ENCODE data around the gene RGS6. TPM values are rescaled to one million over a fixed set of nuclear protein-coding genes. Genes with fewer than 3 reads are reported as not detected.

RGS6 gene
- total RNA-seq, 2 experiments from 2014 or later, result not detected

GRCh38 chr14:72098210-72098609 is 166.0 kb downstream of the RGS6 start:
- Histone ChIP-seq H3K36me3 (ENCODE audit: insufficient read depth, low read length) (no peaks in the 10 kb centered on the region), H3K27ac (ENCODE audit: low read depth, low read length, poor library complexity, severe bottlenecking) (no peak overlapping the region), H4K20me1 (ENCODE audit: insufficient read depth, low read length) (no peaks in the 10 kb centered on the region), H3K4me1 (ENCODE audit: insufficient read depth, low read length, poor library complexity, severe bottlenecking) (no peaks in the 10 kb centered on the region), H3K4me3 (ENCODE audit: low read depth, low read length, poor library complexity, severe bottlenecking) (no peak overlapping the region), H3K9me3 (ENCODE audit: low read length) (no peaks in the 10 kb centered on the region), H2AFZ (ENCODE audit: low read length) (no peak overlapping the region), H3K4me2 (ENCODE audit: low read length) (no peak overlapping the region), H3K79me2 (ENCODE audit: insufficient read depth, low read depth, low read length) (no peaks in the 10 kb centered on the region), H3K9me2 (ENCODE audit: insufficient read depth, low read length) (no peaks in the 10 kb centered on the region)
- no peak for TF ChIP-seq CTCF (conservative IDR thresholded peaks at IDR 0.05; ENCODE audit: low read length)
- no peak for TF ChIP-seq EZH2phosphoT487 (IDR thresholded peaks at IDR 0.05; ENCODE audit: borderline replicate concordance, low read depth, low read length)
- CTCF ChIA-PET (ENCODE audit: unreplicated experiment), result no interaction called here
- no peak for DNase-seq (ENCODE audit: low spot score)
- POLR2A ChIA-PET, result no interaction called here
- intact Hi-C loops (cut with micrococcal nuclease; ENCODE audit: unreplicated experiment), result no loop called here
- no TSS peak for BruUV-seq (replicated peaks)

- no peak overlapping the region for H3K27ac ChIP-seq (ENCODE audit: low read depth, low read length, poor library complexity, severe bottlenecking)
- H3K9me2 ChIP-seq (ENCODE audit: insufficient read depth, low read length), result no peaks in the 10 kb centered on the region
- H2AFZ ChIP-seq (ENCODE audit: low read length), result no peak overlapping the region
- ChIA-PET POLR2A (interaction anchor here (0.6 kb wide), 1 partner anchor 1083 kb away, joined by 4 read pairs; no protein-coding TSS in a partner anchor), CTCF (ENCODE audit: unreplicated experiment) (no interaction called here)
- no peak for DNase-seq (ENCODE audit: low spot score)
- H3K36me3 ChIP-seq (ENCODE audit: insufficient read depth, low read length), result no peaks in the 10 kb centered on the region
- H3K4me2 ChIP-seq (ENCODE audit: low read length), result no peak overlapping the region
- no peaks in the 10 kb centered on the region for H3K4me1 ChIP-seq (ENCODE audit: insufficient read depth, low read length, poor library complexity, severe bottlenecking)
- BruUV-seq (replicated peaks), result no TSS peak
- TF ChIP-seq CTCF (conservative IDR thresholded peaks at IDR 0.05; ENCODE audit: low read length) (no peak), EZH2phosphoT487 (IDR thresholded peaks at IDR 0.05; ENCODE audit: borderline replicate concordance, low read depth, low read length) (no peak)
- no peaks in the 10 kb centered on the region for H4K20me1 ChIP-seq (ENCODE audit: insufficient read depth, low read length)
- intact Hi-C loops (cut with micrococcal nuclease; ENCODE audit: unreplicated experiment), result no loop called here
- H3K79me2 ChIP-seq (ENCODE audit: insufficient read depth, low read depth, low read length), result no peaks in the 10 kb centered on the region
- no peak overlapping the region for H3K4me3 ChIP-seq (ENCODE audit: low read depth, low read length, poor library complexity, severe bottlenecking)
- no peaks in the 10 kb centered on the region for H3K9me3 ChIP-seq (ENCODE audit: low read length)
Measured at GRCh38 chr14:72099566-72099965, 167.3 kb downstream of the RGS6 start.

GRCh38 chr14:72104011-72104613 is 171.9 kb downstream of the RGS6 start:
- no TSS peak for BruUV-seq (replicated peaks)
- POLR2A ChIA-PET, result interaction anchor here (0.6 to 0.7 kb wide), 2 partner anchors 19 to 270 kb away, joined by 3 to 5 read pairs; no protein-coding TSS in a partner anchor
- H4K20me1 ChIP-seq (ENCODE audit: insufficient read depth, low read length), result no peaks in the 10 kb centered on the region
- CTCF ChIA-PET (ENCODE audit: unreplicated experiment), result no interaction called here
- TF ChIP-seq EZH2phosphoT487 (IDR thresholded peaks at IDR 0.05; ENCODE audit: borderline replicate concordance, low read depth, low read length), result no peak
- peak; percentile 91 for TF ChIP-seq CTCF (conservative IDR thresholded peaks at IDR 0.05; ENCODE audit: low read length)
- no peaks in the 10 kb centered on the region for H3K36me3 ChIP-seq (ENCODE audit: insufficient read depth, low read length)
- no peaks in the 10 kb centered on the region for H3K79me2 ChIP-seq (ENCODE audit: insufficient read depth, low read depth, low read length)
- H3K9me3 ChIP-seq (ENCODE audit: low read length), result no peaks in the 10 kb centered on the region
- no peak overlapping the region for H3K4me2 ChIP-seq (ENCODE audit: low read length)
- DNase-seq (ENCODE audit: low spot score), result peak; percentile 19
- no peak overlapping the region for H3K27ac ChIP-seq (ENCODE audit: low read depth, low read length, poor library complexity, severe bottlenecking)
- H2AFZ ChIP-seq (ENCODE audit: low read length), result no peak overlapping the region
- intact Hi-C loops (cut with micrococcal nuclease; ENCODE audit: unreplicated experiment), result loop anchor here (10.0 kb wide), 1 partner anchor 321 kb away; no protein-coding TSS in a partner anchor
- no peaks in the 10 kb centered on the region for H3K9me2 ChIP-seq (ENCODE audit: insufficient read depth, low read length)
- H3K4me1 ChIP-seq (ENCODE audit: insufficient read depth, low read length, poor library complexity, severe bottlenecking), result no peaks in the 10 kb centered on the region
- H3K4me3 ChIP-seq (ENCODE audit: low read depth, low read length, poor library complexity, severe bottlenecking), result no peak overlapping the region

Measured in OCI-LY7 (cell line).